ENCODE data around the gene ZNF467. TPM values are rescaled to one million over a fixed set of nuclear protein-coding genes. Genes with fewer than 3 reads are reported as not detected.

The ZNF467 gene
- total RNA-seq, 1 donor from 2014 or later, result not detected

GRCh38 chr7:149732111-149732561 is 41.3 kb downstream of the ZNF467 start:
- TF ChIP-seq CTCF (IDR thresholded peaks at IDR 0.05; ENCODE audit: insufficient read depth, low read length, poor library complexity, severe bottlenecking), result no peak

GRCh38 chr7:149731207-149731955 is 42.0 kb downstream of the ZNF467 start:
- H3K36me3 ChIP-seq (ENCODE audit: control insufficient read depth, insufficient read depth, low read length), result peaks cover 1% of the 10 kb centered on the region
- no peak for DNase-seq (ENCODE audit: low read depth)
- TF ChIP-seq CTCF (IDR thresholded peaks at IDR 0.05; ENCODE audit: insufficient read depth, low read length, poor library complexity, severe bottlenecking), result no peak
- H3K27me3 ChIP-seq (ENCODE audit: control insufficient read depth, insufficient read depth, low read length), result peaks cover 10% of the 10 kb centered on the region
- H3K4me3 ChIP-seq (ENCODE audit: low read depth, low read length), result no peak overlapping the region

More at GRCh38 chr7:149732111-149732561, 41.3 kb downstream of the ZNF467 start:
- Histone ChIP-seq H3K4me3 (ENCODE audit: low read depth, low read length) (no peak overlapping the region), H3K27me3 (ENCODE audit: control insufficient read depth, insufficient read depth, low read length) (peaks cover 15% of the 10 kb centered on the region), H3K36me3 (ENCODE audit: control insufficient read depth, insufficient read depth, low read length) (peaks cover 1% of the 10 kb centered on the region)
- no peak for DNase-seq (ENCODE audit: low read depth)

- Histone ChIP-seq H3K27me3 (ENCODE audit: control insufficient read depth, insufficient read depth, low read length) (no peaks in the 10 kb centered on the region), H3K36me3 (ENCODE audit: control insufficient read depth, insufficient read depth, low read length) (peaks cover 1% of the 10 kb centered on the region), H3K4me3 (ENCODE audit: low read depth, low read length) (no peak overlapping the region)
- DNase-seq (ENCODE audit: low read depth), result no peak
- no peak for TF ChIP-seq CTCF (IDR thresholded peaks at IDR 0.05; ENCODE audit: insufficient read depth, low read length, poor library complexity, severe bottlenecking)
Measured at GRCh38 chr7:149729983-149730801, 43.2 kb downstream of the ZNF467 start.

- H3K36me3 ChIP-seq (ENCODE audit: control insufficient read depth, insufficient read depth, low read length), result peaks cover 1% of the 10 kb centered on the region
- H3K4me3 ChIP-seq (ENCODE audit: low read depth, low read length), result no peak overlapping the region
Measured at GRCh38 chr7:149729586-149729982, 43.8 kb downstream of the ZNF467 start.

More at GRCh38 chr7:149729586-149729982, 43.8 kb downstream of the ZNF467 start:
- no peak for DNase-seq (ENCODE audit: low read depth)
- H3K27me3 ChIP-seq (ENCODE audit: control insufficient read depth, insufficient read depth, low read length), result no peaks in the 10 kb centered on the region
- no peak for TF ChIP-seq CTCF (IDR thresholded peaks at IDR 0.05; ENCODE audit: insufficient read depth, low read length, poor library complexity, severe bottlenecking)
